ENCODE measurements around the gene FBXO10.
"Not testable (repeated sequence)": the region's sequence is repeated elsewhere in the genome, so short reads cannot be mapped to it uniquely, and the experiment has no call there.

- TF ChIP-seq CTCF, POLR2A (IDR thresholded peaks at IDR 0.05): not testable (repeated sequence)
Measured at GRCh38 chr9:37467530-37467929, 108.7 kb downstream of the FBXO10 start.

All from thyroid gland (tissue), 4 donors.